OCI-LY1 (cell line): ENCODE results near the gene IGFBP1.

ENCODE experiments used
- CTCF ChIP-seq: fragments of 200-600 bp; sonication (generic), shearing (Covaris generic); IDR thresholded peaks from 2 replicates; pipeline ENCODE4 v1.5.1; 2017; ENCODE audit warnings: mild to moderate bottlenecking, antibody characterized with exemption, low read length, moderate library complexity, mixed read lengths
- EZH2 ChIP-seq: fragments of 200-600 bp; sonication (generic), shearing (Covaris generic); IDR thresholded peaks from 2 replicates; pipeline ENCODE4 v1.8.0; 2017; ENCODE audit warnings: borderline replicate concordance, mixed run types, mild to moderate bottlenecking, antibody characterized with exemption, low read length, moderate library complexity, mixed read lengths

- TF ChIP-seq CTCF = no peak
- TF ChIP-seq EZH2 = no peak
Measured at GRCh38 chr7:45878457-45879144, 9.7 kb upstream of the IGFBP1 start.
